PFSK-1 (cell line): ENCODE results near the gene SMIM8.

Experiments used
- POLR2AphosphoS5 ChIP-seq: IDR thresholded peaks from 2 replicates; pipeline ENCODE4 v1.6.1; 2012; ENCODE audit warnings: low read depth, mild to moderate bottlenecking, control low read depth, low read length, moderate library complexity
- SIN3A ChIP-seq: IDR thresholded peaks from 2 replicates; pipeline ENCODE4 v1.6.1; 2012; ENCODE audit warnings: mild to moderate bottlenecking, low read length, moderate library complexity, borderline replicate concordance; ENCODE audit not compliant: insufficient read depth

- TF ChIP-seq POLR2AphosphoS5 (no peak), SIN3A (no peak)
Measured at GRCh38 chr6:87333033-87333432, 10.6 kb downstream of the SMIM8 start.
